A549 (cell line): ENCODE measurements around the gene BEX3. TPM values are rescaled to one million over a fixed set of nuclear protein-coding genes. Genes with fewer than 3 reads are reported as not detected.
A peak's percentile ranks its signal among the peaks of the same experiment; 100 is the strongest.

Source experiments
- ATAC-seq, 2 experiments: fragments of 200-7000 bp in 1 of 2; fragments of >200 bp in 1 of 2; cut with Nextera tagmentation in 1 of 2; cut with Tn5 transposase in 1 of 2; 3 replicates each; pipeline versions ENCODE4 v1.8.0 to v1.9.1; 2018 to 2020; ENCODE audit warnings: mild to moderate bottlenecking in 1 of 2, moderate library complexity in 1 of 2
- CTCF ChIA-PET: fragments of 300-600 bp; sonication (Branson Sonifier 250); formaldehyde crosslinking; extraction: SDS; loops from one replicate; lab custom pipeline; 2021; ENCODE audit warnings: antibody characterized with exemption, inconsistent platforms; lab: Yijun Ruan, JAX
- POLR2A ChIA-PET: fragments of 350-600 bp; formaldehyde crosslinking; extraction: SDS; loops from one replicate; lab custom pipeline; 2021; ENCODE audit warnings: antibody characterized with exemption, inconsistent platforms; lab: Yijun Ruan, JAX
- DNase-seq, 2 experiments: peaks; one replicate each; pipeline versions ENCODE4 v3.0.0 to v3.0.0-alpha.2; 2011 to 2016; ENCODE audit warnings: low read depth in 1 of 2, low spot score in 1 of 2
- FAIRE-seq: peaks from 2 replicates; lab custom pipeline; 2011; peaks lifted over from hg19 to GRCh38; lab: Jason Lieb, UNC
- H3K27ac ChIP-seq, 2 experiments: fragments of >200 bp; sonication (Bioruptor Twin); formaldehyde crosslinking; 3 replicates each; pipeline ENCODE4 v1.5.1; 2016 to 2017
- H3K4me1 ChIP-seq: fragments of >200 bp; sonication (Bioruptor Twin); formaldehyde crosslinking; 3 replicates; pipeline ENCODE4 v1.6.1; 2016
- H3K4me2 ChIP-seq: fragments of >200 bp; sonication (Bioruptor Twin); formaldehyde crosslinking; 3 replicates; pipeline ENCODE4 v1.6.1; 2016
- H3K4me3 ChIP-seq: fragments of >200 bp; sonication (Bioruptor Twin); formaldehyde crosslinking; 3 replicates; pipeline ENCODE4 v1.5.1; 2016
- H3K9me3 ChIP-seq: fragments of >200 bp; sonication (Bioruptor Twin); formaldehyde crosslinking; 3 replicates; pipeline ENCODE4 v1.6.1; 2016
- CBX8 ChIP-seq: fragments of 200-600 bp; sonication (generic); IDR thresholded peaks from 2 replicates; pipeline ENCODE4 v1.6.1; 2016
- CTCF ChIP-seq: fragments of >200 bp; sonication (Bioruptor Twin); formaldehyde crosslinking; IDR thresholded peaks from 3 replicates; pipeline ENCODE4 v1.5.1; 2016
- E2F6 ChIP-seq: IDR thresholded peaks from 2 replicates; pipeline ENCODE4 v1.6.1; 2012; ENCODE audit warnings: low read depth, borderline replicate concordance
- EHMT2 ChIP-seq: fragments of 200-600 bp; sonication (generic); IDR thresholded peaks from 2 replicates; pipeline ENCODE4 v1.6.1; 2016; ENCODE audit warnings: antibody characterized with exemption, low read depth, mild to moderate bottlenecking, moderate library complexity
- EP300 ChIP-seq, 2 experiments: fragments of >200 bp; sonication (Bioruptor Twin); formaldehyde crosslinking; IDR thresholded peaks; 2 replicates in 1 of 2; 3 replicates in 1 of 2; pipeline ENCODE4 v1.6.1; 2016 to 2017
- ESRRA ChIP-seq: fragments of 150-350 bp; IDR thresholded peaks from 2 replicates; pipeline ENCODE4 v1.6.1; 2014; ENCODE audit warnings: mild to moderate bottlenecking, low read length, borderline replicate concordance
- FOSL2 ChIP-seq, 2 experiments: fragments of 450-650 bp in 1 of 2; fragments of >200 bp in 1 of 2; sonication (Bioruptor Twin) in 1 of 2; formaldehyde crosslinking; IDR thresholded peaks; 2 replicates each; pipeline versions ENCODE4 v1.5.0 to v1.6.1; 2016 to 2020; ENCODE audit warnings: mild to moderate bottlenecking in 1 of 2, moderate library complexity in 1 of 2
- HEYL ChIP-seq: fragments of 250-450 bp; sonication (Bioruptor Pico); IDR thresholded peaks from 2 replicates; pipeline ENCODE4 v1.8.0; 2021; ENCODE audit warnings: mild to moderate bottlenecking, moderate library complexity
- HOXA7 ChIP-seq: fragments of 250-450 bp; sonication (Bioruptor Pico); IDR thresholded peaks from 2 replicates; pipeline ENCODE4 v1.5.0; 2020; ENCODE audit warnings: mild to moderate bottlenecking, moderate library complexity
- HOXB13 ChIP-seq: fragments of 250-450 bp; sonication (Bioruptor Pico); IDR thresholded peaks from 2 replicates; pipeline ENCODE4 v1.5.0; 2020; ENCODE audit warnings: low read depth, mild to moderate bottlenecking, moderate library complexity
- KDM1A ChIP-seq: fragments of 200-600 bp; sonication (generic); IDR thresholded peaks from 2 replicates; pipeline ENCODE4 v1.6.1; 2016; ENCODE audit warnings: low read depth, mild to moderate bottlenecking
- NPAS2 ChIP-seq: fragments of 250-450 bp; sonication (Bioruptor Pico); IDR thresholded peaks from 2 replicates; pipeline ENCODE4 v1.8.0; 2022; ENCODE audit warnings: mild to moderate bottlenecking, moderate library complexity, borderline replicate concordance
- PBX3 ChIP-seq: IDR thresholded peaks from 2 replicates; pipeline ENCODE4 v1.6.1; 2012
- POLR2A ChIP-seq: IDR thresholded peaks from 2 replicates; pipeline ENCODE4 v1.6.1; 2012; ENCODE audit warnings: mild to moderate bottlenecking, low read length
- POLR2AphosphoS2 ChIP-seq: conservative IDR thresholded peaks from 2 replicates; pipeline ENCODE4 v1.6.1; 2012; ENCODE audit warnings: low read length, improper control_type of control experiment, inconsistent platforms
- RAD21 ChIP-seq, 2 experiments: fragments of >200 bp in 1 of 2; sonication (Bioruptor Twin) in 1 of 2; formaldehyde crosslinking in 1 of 2; IDR thresholded peaks in 1 of 2; conservative IDR thresholded peaks in 1 of 2; 2 replicates in 1 of 2; 3 replicates in 1 of 2; pipeline ENCODE4 v1.6.1; 2012 to 2018; ENCODE audit warnings: inconsistent platforms in 1 of 2
- RCOR1 ChIP-seq: fragments of 150-350 bp; IDR thresholded peaks from 2 replicates; pipeline ENCODE4 v1.6.1; 2014; ENCODE audit warnings: antibody characterized with exemption, low read length, low read depth
- SMC3 ChIP-seq: fragments of >200 bp; sonication (Bioruptor Twin); formaldehyde crosslinking; IDR thresholded peaks from 3 replicates; pipeline ENCODE4 v1.6.1; 2018; ENCODE audit warnings: inconsistent platforms
- SREBF2 ChIP-seq: fragments of 450-650 bp; IDR thresholded peaks from 2 replicates; pipeline ENCODE4 v1.6.1; 2014; ENCODE audit warnings: mild to moderate bottlenecking, moderate library complexity
- TFCP2L1 ChIP-seq: fragments of 250-450 bp; sonication (Bioruptor Pico); IDR thresholded peaks from 2 replicates; pipeline ENCODE4 v1.5.0; 2021; ENCODE audit warnings: mild to moderate bottlenecking
- ZNF302 ChIP-seq: fragments of 250-450 bp; sonication (Bioruptor Pico); IDR thresholded peaks from 2 replicates; pipeline ENCODE4 v1.9.0; 2021; ENCODE audit warnings: inconsistent platforms, mild to moderate bottlenecking, moderate library complexity
- ZSCAN20 ChIP-seq: fragments of 250-450 bp; sonication (Bioruptor Pico); IDR thresholded peaks from 2 replicates; pipeline ENCODE4 v1.8.0; 2022; ENCODE audit warnings: mild to moderate bottlenecking, moderate library complexity
- WGBS: methylation state at CpG from one replicate; pipeline ENCODE4 v1.1.6; 2017; ENCODE audit errors: missing lambda C conversion rate; 5-methylcytosine and 5-hydroxymethylcytosine counted together
- polyA plus RNA-seq, 4 experiments: library from polyadenylated mRNA; depleted of rRNA in 3 of 4; stranded (reverse); fragments of >200 nt; fragmentation: RNase III in 1 of 4; extraction: RNeasy Plus Mini Kit Qiagen cat#74134 plus additional on column Dnase treatment in 1 of 4; gene quantifications; 2 replicates in 3 of 4; 3 replicates in 1 of 4; pipeline ENCODE4 v1.2.3, GENCODE V29; 2011 to 2017

Gene BEX3
- polyA plus RNA-seq, 2 of the 4 experiments (the other 2 are of a cell fraction): 382 to 404 TPM

- TF ChIP-seq POLR2AphosphoS2 (no peak), TFCP2L1 (CRISPR knock-in tag) (no peak), HEYL (CRISPR knock-in tag) (no peak), SREBF2 (no peak), CBX8 (no peak), EHMT2 (no peak), ZNF302 (CRISPR knock-in tag) (no peak), KDM1A (no peak), POLR2A (no peak), NPAS2 (no peak), PBX3 (no peak)
- TF ChIP-seq, all 56 proteins: peak for 0
These were observed 45.6 kb upstream of the BEX3 start (continued) for GRCh38 chrX:103330681-103331288.

GRCh38 chrX:103338663-103339062, 37.7 kb upstream of the BEX3 start:
- H3K9me3 ChIP-seq: no peaks in the 10 kb centered on the region
- TF ChIP-seq E2F6: no peak
- no peak for TF ChIP-seq ZNF302 (CRISPR knock-in tag)
- TF ChIP-seq, all 56 proteins: peak for 0
- Histone ChIP-seq H3K4me1 (no peaks in the 10 kb centered on the region), H3K4me3 (no peak overlapping the region), H3K4me2 (no peak overlapping the region), H3K27ac (no peak overlapping the region)
- ATAC-seq (no peak), FAIRE-seq (no peak), DNase-seq (no peak)
- CTCF ChIA-PET: interaction anchor here (0.7 to 2.9 kb wide), 2 partner anchors 59 to 126 kb away, joined by 3 to 15 read pairs; no protein-coding TSS in a partner anchor
- 3% methylated on average over 3 of the region's 3 CpGs for WGBS
- POLR2A ChIA-PET: interaction anchor here (0.6 kb wide), 1 partner anchor 31 kb away, joined by 3 read pairs; no protein-coding TSS in a partner anchor

- WGBS: 2% methylated on average over 2 of the region's 2 CpGs
- peak; percentile 29 to 41 for DNase-seq
- Histone ChIP-seq H3K4me2 (peak overlapping the region; percentile 53), H3K9me3 (no peaks in the 10 kb centered on the region), H3K27ac (no peak overlapping the region), H3K4me1 (no peaks in the 10 kb centered on the region), H3K4me3 (no peak overlapping the region)
- TF ChIP-seq CTCF (peak; percentile 71), POLR2AphosphoS2 (no peak), SMC3 (peak; percentile 81), RAD21 (conservative IDR thresholded peaks at IDR 0.05 in 1 of 2, IDR thresholded peaks at IDR 0.05 in 1 of 2) (peak; percentile 69 to 70)
- POLR2A ChIA-PET: no interaction called here
- FAIRE-seq: peak; percentile 78
- ATAC-seq: peak in 1 of 2 experiments; percentile 79; a peak in 3 of 6 replicates
- CTCF ChIA-PET: interaction anchor here (0.6 to 4.6 kb wide), 13 partner anchors 9 to 145 kb away, joined by 3 to 54 read pairs (median 4); partner anchors contain the start of genes BEX3, TCEAL5 and TCEAL9
These were observed 33.2 kb upstream of the BEX3 start for GRCh38 chrX:103343105-103343504.

- POLR2A ChIA-PET: no interaction called here
- no peaks in the 10 kb centered on the region for H3K4me1 ChIP-seq
- TF ChIP-seq HOXB13 (CRISPR knock-in tag) (no peak), ZNF302 (CRISPR knock-in tag) (no peak), RCOR1 (no peak), ZSCAN20 (CRISPR knock-in tag) (no peak), POLR2AphosphoS2 (no peak), HOXA7 (CRISPR knock-in tag) (no peak), EP300 (IDR thresholded peaks at IDR 0.05) (no peak), SREBF2 (no peak), ESRRA (no peak), E2F6 (no peak), FOSL2 (IDR thresholded peaks at IDR 0.05) (no peak), FOSL2 (CRISPR knock-in tag; IDR thresholded peaks at IDR 0.05) (no peak)
- FAIRE-seq (no peak), ATAC-seq (no peak), DNase-seq (no peak)
- H3K4me2 ChIP-seq: no peak overlapping the region
- H3K4me3 ChIP-seq: no peak overlapping the region
- CTCF ChIA-PET: no interaction called here
- no peaks in the 10 kb centered on the region for H3K9me3 ChIP-seq
- H3K27ac ChIP-seq: no peak overlapping the region
- WGBS: 63% methylated on average over 2 of the region's 2 CpGs
These were observed 31.7 kb upstream of the BEX3 start for GRCh38 chrX:103344606-103345005.
